HG02763 (cell line): ENCODE measurements around the gene SSBP1.
"Not testable (repeated sequence)": the region's sequence is repeated elsewhere in the genome, so short reads cannot be mapped to it uniquely, and the experiment has no call there.

Experiments
- ATAC-seq: cut with Tn5 transposase; IDR thresholded peaks from one replicate; pipeline ENCODE4 v1.9.1; 2021; ENCODE audit warnings: mild to moderate bottlenecking, moderate library complexity; ENCODE audit not compliant: unreplicated experiment

SSBP1 gene

GRCh38 chr7:141763797-141764196, 25.6 kb downstream of the SSBP1 start, which contains the start of gene TAS2R3:
TSS of gene TAS2R3 (plus strand) at chr7:141764097. CDS start at chr7:141764159, 62 bp downstream.
- no peak for ATAC-seq

GRCh38 chr7:141770083-141770583, 32.0 kb downstream of the SSBP1 start:
- not testable (repeated sequence) for ATAC-seq

GRCh38 chr7:141776374-141776773, 38.2 kb downstream of the SSBP1 start, which contains the start of gene TAS2R4:
TSS of gene TAS2R4 (plus strand) at chr7:141776674. CDS start at chr7:141778489, 1,815 bp downstream.
- no peak for ATAC-seq

GRCh38 chr7:141785706-141786552, 47.8 kb downstream of the SSBP1 start:
- ATAC-seq, result peak; percentile 67

- no peak for ATAC-seq
Observed at GRCh38 chr7:141788296-141788695, 50.1 kb downstream of the SSBP1 start.

- no peak for ATAC-seq
Observed at GRCh38 chr7:141789917-141790316, 51.8 kb downstream of the SSBP1 start, which contains the start of gene TAS2R5. TSS of gene TAS2R5 (plus strand) at chr7:141790217. CDS start at chr7:141790362, 145 bp downstream.

- no peak for ATAC-seq
Observed at GRCh38 chr7:141792526-141792925, 54.4 kb downstream of the SSBP1 start.
